ENCODE results near the gene CYFIP2. TPM values are rescaled to one million over a fixed set of nuclear protein-coding genes. Genes with fewer than 3 reads are reported as not detected.

CYFIP2 gene
- 56.5 and 59.2 TPM in 2 replicates for total RNA-seq

GRCh38 chr5:157265714-157266285 is at the start of gene CYFIP2:
TSS of gene CYFIP2 (plus strand) at chr5:157266123. CDS start at chr5:157285362, 19,239 bp downstream.
- no peak for DNase-seq (ENCODE audit: low read depth)
- H3K4me3 ChIP-seq (ENCODE audit: low read depth, low read length), result peak within 1 kb of the TSS; percentile 69
- no peak for TF ChIP-seq CTCF (conservative IDR thresholded peaks at IDR 0.05; ENCODE audit: low read depth, low read length)

GRCh38 chr5:157216391-157217142 is 49.4 kb upstream of the CYFIP2 start:
- no peak for DNase-seq (ENCODE audit: low read depth)
- no peak for TF ChIP-seq CTCF (conservative IDR thresholded peaks at IDR 0.05; ENCODE audit: low read depth, low read length)
- no peak overlapping the region for H3K4me3 ChIP-seq (ENCODE audit: low read depth, low read length)

- no peak for DNase-seq (ENCODE audit: low read depth)
- TF ChIP-seq CTCF (conservative IDR thresholded peaks at IDR 0.05; ENCODE audit: low read depth, low read length), result no peak
- no peak overlapping the region for H3K4me3 ChIP-seq (ENCODE audit: low read depth, low read length)
These were observed 48.5 kb upstream of the CYFIP2 start for GRCh38 chr5:157217289-157218024.

GRCh38 chr5:157219491-157220271 is 46.2 kb upstream of the CYFIP2 start:
- DNase-seq (ENCODE audit: low read depth), result no peak
- H3K4me3 ChIP-seq (ENCODE audit: low read depth, low read length), result no peak overlapping the region
- TF ChIP-seq CTCF (conservative IDR thresholded peaks at IDR 0.05; ENCODE audit: low read depth, low read length), result no peak

- DNase-seq (ENCODE audit: low read depth), result no peak
- TF ChIP-seq CTCF (conservative IDR thresholded peaks at IDR 0.05; ENCODE audit: low read depth, low read length), result no peak
- no peak overlapping the region for H3K4me3 ChIP-seq (ENCODE audit: low read depth, low read length)
These were observed 44.0 kb upstream of the CYFIP2 start for GRCh38 chr5:157221959-157222358.

- no peak for DNase-seq (ENCODE audit: low read depth)
- H3K4me3 ChIP-seq (ENCODE audit: low read depth, low read length), result no peak overlapping the region
- TF ChIP-seq CTCF (conservative IDR thresholded peaks at IDR 0.05; ENCODE audit: low read depth, low read length), result no peak
These were observed 43.3 kb upstream of the CYFIP2 start for GRCh38 chr5:157222506-157223230.
